Sigmoid colon (tissue), 7 donors: Measurements from ENCODE around the gene KCND3. TPM values are rescaled to one million over a fixed set of nuclear protein-coding genes. Genes with fewer than 3 reads are reported as not detected.

ENCODE experiments used
- DNase-seq: peaks from one replicate; pipeline ENCODE4 v3.0.0-alpha.2; 2019
- H3K27ac ChIP-seq, 4 donors: fragments of 200-600 bp; sonication (generic); one replicate each; pipeline ENCODE4 v1.5.1; 2016 to 2019; ENCODE audit warnings: mild to moderate bottlenecking in 1 of 4
- H3K27me3 ChIP-seq, 3 donors: fragments of 200-600 bp; sonication (generic); one replicate each; pipeline ENCODE4 v1.5.1; 2019; ENCODE audit warnings: mild to moderate bottlenecking in 1 of 3
- H3K36me3 ChIP-seq, 4 donors: fragments of 200-600 bp; sonication (generic); one replicate each; pipeline ENCODE4 v1.5.1; 2016 to 2019
- H3K4me1 ChIP-seq, 4 donors: fragments of 200-600 bp; sonication (generic); one replicate each; pipeline ENCODE4 v1.5.1; 2017 to 2019
- H3K4me3 ChIP-seq, 4 donors: fragments of 200-600 bp; sonication (generic); one replicate each; pipeline ENCODE4 v1.5.1; 2017 to 2019; ENCODE audit warnings: mild to moderate bottlenecking in 2 of 4, moderate library complexity in 1 of 4
- H3K9me3 ChIP-seq, 4 donors: fragments of 200-600 bp in 3 of 4; sonication (generic) in 3 of 4; one replicate each; pipeline versions ENCODE4 v1.5.1 to v1.6.1; 2013 to 2019
- CTCF ChIP-seq, 4 experiments: fragments of 450-650 bp in 3 of 4; fragments of 200-600 bp in 1 of 4; IDR thresholded peaks; one replicate each; pipeline ENCODE4 v1.5.1; 2016 to 2019; ENCODE audit warnings: antibody characterized with exemption in 4 of 4, mild to moderate bottlenecking in 3 of 4, moderate library complexity in 2 of 4
- EP300 ChIP-seq, 4 donors: sonication (generic); formaldehyde crosslinking; IDR thresholded peaks; one replicate each; pipeline ENCODE4 v1.6.1; 2017; ENCODE audit warnings: antibody characterized with exemption in 4 of 4
- POLR2A ChIP-seq, 2 donors: fragments of 450-650 bp; IDR thresholded peaks; one replicate each; pipeline ENCODE4 v1.6.1; 2016; ENCODE audit warnings: antibody characterized with exemption in 2 of 2, mild to moderate bottlenecking in 2 of 2, moderate library complexity in 2 of 2
- POLR2AphosphoS5 ChIP-seq, 4 donors: sonication (generic); formaldehyde crosslinking; IDR thresholded peaks; one replicate each; pipeline ENCODE4 v1.6.1; 2017; ENCODE audit warnings: antibody characterized with exemption in 4 of 4
- WGBS, 2 donors: extraction: QIAGEN DNeasy Blood & Tissue Kit; methylation state at CpG; one replicate each; pipeline ENCODE4 v1.1.7; 2013; 5-methylcytosine and 5-hydroxymethylcytosine counted together
- intact Hi-C: fragments of 100-400 bp; cut with DNase I; formaldehyde crosslinking; loops from one replicate; pipeline ENCODE4 v1.15.1; 2023
- polyA plus RNA-seq, 3 donors: library from polyadenylated mRNA; stranded (reverse); fragments of 200-250 nt; gene quantifications; one replicate each; pipeline ENCODE4 v1.2.3, GENCODE V29; 2013
- total RNA-seq, 4 donors: library from RNA; depleted of rRNA; stranded (reverse); fragments of >200 nt; gene quantifications; one replicate each; pipeline ENCODE4 v1.1.0, GENCODE V29; 2016
- donor health status: healthy with polysubstance abuse.
- donor health status: Bipolar disorder and iron deficiency.
- donor health status: healthy.

Gene KCND3
- total and polyA plus RNA-seq, 7 donors, result 0.23 to 18.3 (median 5.9) TPM

GRCh38 chr1:111852261-111852721, 137.2 kb downstream of the KCND3 start:
- Histone ChIP-seq H3K27ac (no peak overlapping the region), H3K27me3 (no peaks in the 10 kb centered on the region), H3K9me3 (no peaks in the 10 kb centered on the region), H3K4me3 (no peak overlapping the region), H3K36me3 (no peaks in the 10 kb centered on the region), H3K4me1 (no peaks in the 10 kb centered on the region)
- WGBS, 2 donors, result 78 to 83% methylated on average over 7 of the region's 7 CpGs
- TF ChIP-seq POLR2AphosphoS5 (IDR thresholded peaks at IDR 0.05) (no peak), CTCF (IDR thresholded peaks at IDR 0.05) (no peak), POLR2A (IDR thresholded peaks at IDR 0.05) (no peak), EP300 (IDR thresholded peaks at IDR 0.05) (no peak)
- intact Hi-C loops, result no loop called here
- no peak for DNase-seq

DNA sequence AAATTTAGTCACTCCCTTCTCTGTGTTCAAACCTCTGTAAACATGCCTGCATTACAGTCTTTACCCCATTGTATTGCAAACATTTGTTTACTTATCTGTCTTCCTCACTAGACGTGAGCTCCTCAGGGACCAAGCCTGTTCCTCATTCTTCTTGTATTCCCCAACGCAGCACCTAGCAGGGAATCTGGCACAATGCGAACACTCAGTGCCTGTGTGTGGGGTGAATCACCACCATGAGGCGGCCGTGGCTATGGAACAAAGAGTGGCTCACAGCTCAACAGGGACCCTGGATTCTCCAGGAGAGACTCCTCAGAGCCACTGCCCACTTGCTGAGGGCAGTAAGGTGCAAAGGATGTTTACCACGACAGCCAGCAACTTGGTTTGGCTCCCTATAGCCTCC, 137.9 kb downstream of the KCND3 start:
- Histone ChIP-seq H3K4me3 (no peak overlapping the region), H3K27me3 (no peaks in the 10 kb centered on the region), H3K36me3 (no peaks in the 10 kb centered on the region), H3K9me3 (no peaks in the 10 kb centered on the region), H3K4me1 (no peaks in the 10 kb centered on the region), H3K27ac (no peak overlapping the region)
- intact Hi-C loops, result no loop called here
- WGBS, 2 donors, result 50 to 51% methylated on average over 6 of the region's 6 CpGs
- TF ChIP-seq CTCF (IDR thresholded peaks at IDR 0.05) (no peak), POLR2A (IDR thresholded peaks at IDR 0.05) (no peak), POLR2AphosphoS5 (IDR thresholded peaks at IDR 0.05) (no peak), EP300 (IDR thresholded peaks at IDR 0.05) (no peak)
- DNase-seq, result no peak

- TF ChIP-seq EP300 (IDR thresholded peaks at IDR 0.05), result no peak
- no peak for TF ChIP-seq POLR2AphosphoS5 (IDR thresholded peaks at IDR 0.05)
- no peak for TF ChIP-seq POLR2A (IDR thresholded peaks at IDR 0.05)
- no peak for TF ChIP-seq CTCF (IDR thresholded peaks at IDR 0.05)
- Histone ChIP-seq H3K27me3 (no peaks in the 10 kb centered on the region), H3K4me1 (no peaks in the 10 kb centered on the region), H3K9me3 (no peaks in the 10 kb centered on the region), H3K4me3 (no peak overlapping the region), H3K36me3 (no peaks in the 10 kb centered on the region), H3K27ac (no peak overlapping the region)
- intact Hi-C loops, result no loop called here
- WGBS, 2 donors, result 48 to 56% methylated on average over 2 of the region's 2 CpGs
- no peak for DNase-seq
These were observed 139.4 kb downstream of the KCND3 start for GRCh38 chr1:111850109-111850508.

GRCh38 chr1:111848852-111849545, 140.5 kb downstream of the KCND3 start:
- no peaks in the 10 kb centered on the region for H3K9me3 ChIP-seq
- no peak for DNase-seq
- H3K36me3 ChIP-seq, result no peaks in the 10 kb centered on the region
- H3K4me1 ChIP-seq, result no peaks in the 10 kb centered on the region
- H3K4me3 ChIP-seq, result no peak overlapping the region
- no peaks in the 10 kb centered on the region for H3K27me3 ChIP-seq
- intact Hi-C loops, result no loop called here
- no peak for TF ChIP-seq POLR2AphosphoS5 (IDR thresholded peaks at IDR 0.05)
- TF ChIP-seq EP300 (IDR thresholded peaks at IDR 0.05), result no peak
- TF ChIP-seq CTCF (IDR thresholded peaks at IDR 0.05), result no peak
- no peak for TF ChIP-seq POLR2A (IDR thresholded peaks at IDR 0.05)
- 62 to 69% methylated on average over 7 of the region's 7 CpGs for WGBS, 2 donors
- H3K27ac ChIP-seq, result no peak overlapping the region

GRCh38 chr1:111847466-111847865, 142.0 kb downstream of the KCND3 start:
- no peak overlapping the region for H3K4me3 ChIP-seq
- TF ChIP-seq POLR2A (IDR thresholded peaks at IDR 0.05), result no peak
- no peak for TF ChIP-seq CTCF (IDR thresholded peaks at IDR 0.05)
- no peak for TF ChIP-seq POLR2AphosphoS5 (IDR thresholded peaks at IDR 0.05)
- TF ChIP-seq EP300 (IDR thresholded peaks at IDR 0.05), result no peak
- H3K27me3 ChIP-seq, result no peaks in the 10 kb centered on the region
- no peak overlapping the region for H3K27ac ChIP-seq
- intact Hi-C loops, result no loop called here
- peaks cover 0 to 6% (median 0%) of the 10 kb centered on the region in 4 donors for H3K4me1 ChIP-seq
- H3K9me3 ChIP-seq, result no peaks in the 10 kb centered on the region
- no peaks in the 10 kb centered on the region for H3K36me3 ChIP-seq
- 73 to 82% methylated on average over 10 of the region's 10 CpGs for WGBS, 2 donors
- DNase-seq, result no peak
